HEK293 (cell line): ENCODE data around the gene ZFP36L1.

Experiments
- EGR2 ChIP-seq: fragments of 450-650 bp; formaldehyde crosslinking; IDR thresholded peaks from 2 replicates; pipeline ENCODE4 v1.5.1; 2016; ENCODE audit warnings: low read depth, missing biosample characterization, missing genetic modification characterization
- KLF10 ChIP-seq: fragments of 450-650 bp; IDR thresholded peaks from 2 replicates; pipeline ENCODE4 v1.5.1; 2018; ENCODE audit warnings: missing biosample characterization, mild to moderate bottlenecking, missing genetic modification characterization
- KLF7 ChIP-seq: fragments of 450-650 bp; formaldehyde crosslinking; IDR thresholded peaks from 2 replicates; pipeline ENCODE4 v1.5.1; 2016; ENCODE audit warnings: missing biosample characterization, missing genetic modification characterization, borderline replicate concordance
- SP7 ChIP-seq: fragments of 450-650 bp; formaldehyde crosslinking; IDR thresholded peaks from 2 replicates; pipeline ENCODE4 v1.5.1; 2016; ENCODE audit warnings: missing biosample characterization, missing genetic modification characterization
- YY2 ChIP-seq: fragments of 450-650 bp; formaldehyde crosslinking; IDR thresholded peaks from 2 replicates; pipeline ENCODE4 v1.5.1; 2016; ENCODE audit warnings: missing biosample characterization, missing genetic modification characterization
- ZBTB10 ChIP-seq: fragments of 450-650 bp; formaldehyde crosslinking; IDR thresholded peaks from 2 replicates; pipeline ENCODE4 v1.5.1; 2016; ENCODE audit warnings: missing biosample characterization, missing genetic modification characterization
- ZEB2 ChIP-seq: fragments of 450-650 bp; formaldehyde crosslinking; IDR thresholded peaks from 2 replicates; pipeline ENCODE4 v1.5.1; 2016; ENCODE audit warnings: missing biosample characterization, missing genetic modification characterization
- ZNF19 ChIP-seq: fragments of 450-650 bp; formaldehyde crosslinking; IDR thresholded peaks from 2 replicates; pipeline ENCODE4; 2016; ENCODE audit warnings: missing biosample characterization, missing genetic modification characterization, low read depth
- ZNF2 ChIP-seq: fragments of 450-650 bp; formaldehyde crosslinking; IDR thresholded peaks from 2 replicates; pipeline ENCODE4 v1.5.1; 2016; ENCODE audit warnings: missing biosample characterization, missing genetic modification characterization
- ZNF202 ChIP-seq: fragments of 450-650 bp; formaldehyde crosslinking; IDR thresholded peaks from 2 replicates; pipeline ENCODE4 v1.5.1; 2016; ENCODE audit warnings: missing biosample characterization, missing genetic modification characterization, borderline replicate concordance
- ZNF26 ChIP-seq: fragments of 450-650 bp; formaldehyde crosslinking; IDR thresholded peaks from 2 replicates; pipeline ENCODE4 v1.5.1; 2016; ENCODE audit warnings: missing biosample characterization, missing genetic modification characterization
- ZNF280C ChIP-seq: fragments of 450-650 bp; formaldehyde crosslinking; IDR thresholded peaks from 2 replicates; pipeline ENCODE4 v1.5.1; 2016; ENCODE audit warnings: missing biosample characterization, missing genetic modification characterization
- ZNF398 ChIP-seq: fragments of 450-650 bp; formaldehyde crosslinking; IDR thresholded peaks from 2 replicates; pipeline ENCODE4 v1.5.1; 2017; ENCODE audit warnings: missing biosample characterization, missing genetic modification characterization
- ZNF426 ChIP-seq: fragments of 450-650 bp; formaldehyde crosslinking; IDR thresholded peaks from 2 replicates; pipeline ENCODE4 v1.5.1; 2017; ENCODE audit warnings: missing biosample characterization, missing genetic modification characterization, mild to moderate bottlenecking, inconsistent platforms, moderate library complexity
- ZNF449 ChIP-seq: fragments of 450-650 bp; formaldehyde crosslinking; IDR thresholded peaks from 2 replicates; pipeline ENCODE4 v1.5.1; 2017; ENCODE audit warnings: missing biosample characterization, mild to moderate bottlenecking, missing genetic modification characterization, moderate library complexity
- ZNF561 ChIP-seq: fragments of 450-650 bp; IDR thresholded peaks from 2 replicates; pipeline ENCODE4 v1.5.1; 2018; ENCODE audit warnings: missing biosample characterization, missing genetic modification characterization, borderline replicate concordance
- ZNF623 ChIP-seq: fragments of 450-650 bp; formaldehyde crosslinking; IDR thresholded peaks from 2 replicates; pipeline ENCODE4 v1.5.1; 2016; ENCODE audit warnings: missing biosample characterization, missing genetic modification characterization
- ZNF660 ChIP-seq: fragments of 450-650 bp; IDR thresholded peaks from 2 replicates; pipeline ENCODE4 v1.5.1; 2018; ENCODE audit warnings: missing biosample characterization, mild to moderate bottlenecking, missing genetic modification characterization
- ZNF791 ChIP-seq: fragments of 450-650 bp; formaldehyde crosslinking; IDR thresholded peaks from 2 replicates; pipeline ENCODE4 v1.5.1; 2016; ENCODE audit warnings: missing biosample characterization, missing genetic modification characterization
- TF ChIP-seq, protein P1 (sequence below): fragments of 450-650 bp; formaldehyde crosslinking; IDR thresholded peaks from 2 replicates; pipeline ENCODE4 v1.5.1; 2016; ENCODE audit warnings: missing biosample characterization, missing genetic modification characterization
- TF ChIP-seq, protein P2 (sequence below): fragments of 450-650 bp; formaldehyde crosslinking; IDR thresholded peaks from 2 replicates; pipeline ENCODE4 v1.5.1; 2016; ENCODE audit warnings: missing biosample characterization, missing genetic modification characterization, borderline replicate concordance
- TF ChIP-seq, protein P3 (sequence below): fragments of 450-650 bp; formaldehyde crosslinking; IDR thresholded peaks from 2 replicates; pipeline ENCODE4 v1.5.1; 2016; ENCODE audit warnings: missing biosample characterization, missing genetic modification characterization

The ZFP36L1 gene

GRCh38 chr14:68792979-68793733 lies at the start of gene ZFP36L1 (continued):
- TF ChIP-seq, protein P1, sequence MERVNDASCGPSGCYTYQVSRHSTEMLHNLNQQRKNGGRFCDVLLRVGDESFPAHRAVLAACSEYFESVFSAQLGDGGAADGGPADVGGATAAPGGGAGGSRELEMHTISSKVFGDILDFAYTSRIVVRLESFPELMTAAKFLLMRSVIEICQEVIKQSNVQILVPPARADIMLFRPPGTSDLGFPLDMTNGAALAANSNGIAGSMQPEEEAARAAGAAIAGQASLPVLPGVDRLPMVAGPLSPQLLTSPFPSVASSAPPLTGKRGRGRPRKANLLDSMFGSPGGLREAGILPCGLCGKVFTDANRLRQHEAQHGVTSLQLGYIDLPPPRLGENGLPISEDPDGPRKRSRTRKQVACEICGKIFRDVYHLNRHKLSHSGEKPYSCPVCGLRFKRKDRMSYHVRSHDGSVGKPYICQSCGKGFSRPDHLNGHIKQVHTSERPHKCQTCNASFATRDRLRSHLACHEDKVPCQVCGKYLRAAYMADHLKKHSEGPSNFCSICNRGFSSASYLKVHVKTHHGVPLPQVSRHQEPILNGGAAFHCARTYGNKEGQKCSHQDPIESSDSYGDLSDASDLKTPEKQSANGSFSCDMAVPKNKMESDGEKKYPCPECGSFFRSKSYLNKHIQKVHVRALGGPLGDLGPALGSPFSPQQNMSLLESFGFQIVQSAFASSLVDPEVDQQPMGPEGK (tag by site-specific recombination): peak; percentile 98
- TF ChIP-seq KLF10 (tag by site-specific recombination) (peak; percentile 83; the same call in 1 of the 2 replicates), ZNF561 (tag by site-specific recombination) (no peak), ZNF26 (tag by site-specific recombination) (no peak), EGR2 (tag by site-specific recombination) (no peak; the same call in 1 of the 2 replicates), YY2 (tag by site-specific recombination) (no peak), ZBTB10 (tag by site-specific recombination) (peak; percentile 82), ZNF791 (tag by site-specific recombination) (no peak), ZNF398 (tag by site-specific recombination) (peak; percentile 81), ZNF660 (tag by site-specific recombination) (peak; percentile 47; the same call in 1 of the 2 replicates), ZNF19 (tag by site-specific recombination) (no peak), KLF7 (tag by site-specific recombination) (no peak), ZNF449 (tag by site-specific recombination) (peak; percentile 13; the same call in 1 of the 2 replicates), ZNF426 (tag by site-specific recombination) (no peak), ZNF2 (tag by site-specific recombination) (no peak), SP7 (tag by site-specific recombination) (peak; percentile 32), ZEB2 (tag by site-specific recombination) (peak; percentile 56), ZNF202 (tag by site-specific recombination) (no peak), ZNF623 (no peak), ZNF280C (tag by site-specific recombination) (no peak)
- TF ChIP-seq, protein P2, sequence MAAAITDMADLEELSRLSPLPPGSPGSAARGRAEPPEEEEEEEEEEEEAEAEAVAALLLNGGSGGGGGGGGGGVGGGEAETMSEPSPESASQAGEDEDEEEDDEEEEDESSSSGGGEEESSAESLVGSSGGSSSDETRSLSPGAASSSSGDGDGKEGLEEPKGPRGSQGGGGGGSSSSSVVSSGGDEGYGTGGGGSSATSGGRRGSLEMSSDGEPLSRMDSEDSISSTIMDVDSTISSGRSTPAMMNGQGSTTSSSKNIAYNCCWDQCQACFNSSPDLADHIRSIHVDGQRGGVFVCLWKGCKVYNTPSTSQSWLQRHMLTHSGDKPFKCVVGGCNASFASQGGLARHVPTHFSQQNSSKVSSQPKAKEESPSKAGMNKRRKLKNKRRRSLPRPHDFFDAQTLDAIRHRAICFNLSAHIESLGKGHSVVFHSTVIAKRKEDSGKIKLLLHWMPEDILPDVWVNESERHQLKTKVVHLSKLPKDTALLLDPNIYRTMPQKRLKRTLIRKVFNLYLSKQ (tag by site-specific recombination): no peak
- TF ChIP-seq, protein P3, sequence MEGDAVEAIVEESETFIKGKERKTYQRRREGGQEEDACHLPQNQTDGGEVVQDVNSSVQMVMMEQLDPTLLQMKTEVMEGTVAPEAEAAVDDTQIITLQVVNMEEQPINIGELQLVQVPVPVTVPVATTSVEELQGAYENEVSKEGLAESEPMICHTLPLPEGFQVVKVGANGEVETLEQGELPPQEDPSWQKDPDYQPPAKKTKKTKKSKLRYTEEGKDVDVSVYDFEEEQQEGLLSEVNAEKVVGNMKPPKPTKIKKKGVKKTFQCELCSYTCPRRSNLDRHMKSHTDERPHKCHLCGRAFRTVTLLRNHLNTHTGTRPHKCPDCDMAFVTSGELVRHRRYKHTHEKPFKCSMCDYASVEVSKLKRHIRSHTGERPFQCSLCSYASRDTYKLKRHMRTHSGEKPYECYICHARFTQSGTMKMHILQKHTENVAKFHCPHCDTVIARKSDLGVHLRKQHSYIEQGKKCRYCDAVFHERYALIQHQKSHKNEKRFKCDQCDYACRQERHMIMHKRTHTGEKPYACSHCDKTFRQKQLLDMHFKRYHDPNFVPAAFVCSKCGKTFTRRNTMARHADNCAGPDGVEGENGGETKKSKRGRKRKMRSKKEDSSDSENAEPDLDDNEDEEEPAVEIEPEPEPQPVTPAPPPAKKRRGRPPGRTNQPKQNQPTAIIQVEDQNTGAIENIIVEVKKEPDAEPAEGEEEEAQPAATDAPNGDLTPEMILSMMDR: no peak
